Heart left ventricle (tissue), 13 donors: ENCODE measurements around the gene NR2C2AP.

Source experiments
- CTCF ChIP-seq, 12 donors: fragments of 200-600 bp; sonication (generic) in 4 of 12; IDR thresholded peaks; one replicate each; pipeline versions ENCODE4 v1.5.0 to v1.8.0; 2018 to 2022; ENCODE audit warnings: antibody characterized with exemption in 12 of 12, mild to moderate bottlenecking in 5 of 12
- POLR2A ChIP-seq, 2 donors: fragments of 450-650 bp; IDR thresholded peaks; one replicate each; pipeline ENCODE4 v1.6.1; 2017; ENCODE audit warnings: antibody characterized with exemption in 2 of 2, mild to moderate bottlenecking in 2 of 2, moderate library complexity in 2 of 2
- donor health status: ischemic (EF 13 %, LVEDD 7.1; RV severe dilation, severe dysfunction).
- donor health status: DM: no; HTN: yes; CAD: no.
- donor health status: DM: no; HTN: no; CAD: no.
- donor health status: ischemic (EF 25% LVEDD 6.9; RV normal size, moderate dysfunction).
- donor health status: ischemic (EF 25% LVEDD 5.7; RV mildly dilated, moderate dysfunction).
- donor health status: ischemic (EF 35%, LVEDD 5.7; RV mildly dilated, moderate dysfunction).
- donor health status: nonischemic (EF 11% LVEDD 7.7; RV severe dilation, severe dysfunction).
- donor health status: DM: yes; HTN: yes; CAD: no.
- donor health status: PGD.
- donor health status: ischemic (EF 29% LVEDD 5.4; RV normal size, mild dysfunction).
- donor health status: nonischemic (EF 23%, LVEDD 6.1; RV moderate dilation, normal function).

- no peak for TF ChIP-seq CTCF (IDR thresholded peaks at IDR 0.05)
- TF ChIP-seq POLR2A (IDR thresholded peaks at IDR 0.05) = no peak
These were observed 33.0 kb upstream of the NR2C2AP start for GRCh38 chr19:19236173-19236572.
